HFF-Myc (cell line): ENCODE results near the gene MOB2.
A peak's percentile ranks its signal among the peaks of the same experiment; 100 is the strongest.

Experiments
- DNase-seq: peaks from one replicate; pipeline ENCODE4 v3.0.0-alpha.2; 2011; ENCODE audit warnings: low read depth; ENCODE audit errors: extremely low read depth
- H3K4me3 ChIP-seq: replicated peaks from 2 replicates; pipeline ENCODE4 v1.5.1; 2011; ENCODE audit warnings: low read depth, mild to moderate bottlenecking, control low read depth, low read length
- CTCF ChIP-seq: IDR thresholded peaks from 2 replicates; pipeline ENCODE4 v1.5.1; 2012; ENCODE audit warnings: mild to moderate bottlenecking, low read depth, low read length, control low read depth; ENCODE audit errors: missing control alignments

Gene MOB2

GRCh38 chr11:1487091-1487850 lies 692 bp upstream of the MOB2 start:
- DNase-seq = no peak
- TF ChIP-seq CTCF = no peak
- H3K4me3 ChIP-seq = no peak overlapping the region

GRCh38 chr11:1485504-1485885 lies 1.1 kb downstream of the MOB2 start:
- H3K4me3 ChIP-seq = no peak overlapping the region
- TF ChIP-seq CTCF = no peak
- no peak for DNase-seq

- DNase-seq = no peak
- H3K4me3 ChIP-seq = no peak overlapping the region
- no peak for TF ChIP-seq CTCF
Observed at GRCh38 chr11:1484695-1485503, 1.7 kb downstream of the MOB2 start.

- DNase-seq = no peak
- TF ChIP-seq CTCF = no peak
- H3K4me3 ChIP-seq = no peak overlapping the region
Observed at GRCh38 chr11:1484061-1484671, 2.4 kb downstream of the MOB2 start.

- no peak for DNase-seq
- H3K4me3 ChIP-seq = no peak overlapping the region
- TF ChIP-seq CTCF = no peak
Observed at GRCh38 chr11:1483445-1483961, 3.1 kb downstream of the MOB2 start.

- DNase-seq = no peak
- H3K4me3 ChIP-seq = no peak overlapping the region
- TF ChIP-seq CTCF = peak; percentile 12
Observed at GRCh38 chr11:1482581-1483444, 3.8 kb downstream of the MOB2 start.
